Uterus (tissue), 4 donors: Measurements from ENCODE around the gene ARHGEF4. TPM values are rescaled to one million over a fixed set of nuclear protein-coding genes. Genes with fewer than 3 reads are reported as not detected.

Experiments
- DNase-seq, 2 donors: peaks; one replicate each; pipeline ENCODE4 v3.0.0-alpha.2; 2019 to 2020
- H3K27ac ChIP-seq, 2 donors: fragments of 200-600 bp; sonication (generic); 1 replicate in 1 of 2; 2 replicates in 1 of 2; pipeline ENCODE4 v1.5.1; 2016 to 2018
- H3K27me3 ChIP-seq, 2 donors: fragments of 200-600 bp; sonication (generic); one replicate each; pipeline ENCODE4 v1.5.1; 2018 to 2019; ENCODE audit warnings: control low read depth in 1 of 2
- H3K36me3 ChIP-seq, 2 donors: fragments of 200-600 bp; sonication (generic); one replicate each; pipeline ENCODE4 v1.5.1; 2019; ENCODE audit warnings: control low read depth in 1 of 2
- H3K4me1 ChIP-seq, 2 donors: fragments of 200-600 bp; sonication (generic); one replicate each; pipeline ENCODE4 v1.5.1; 2018 to 2019; ENCODE audit warnings: control low read depth in 1 of 2
- H3K4me3 ChIP-seq, 2 donors: fragments of 200-600 bp; sonication (generic); 1 replicate in 1 of 2; 2 replicates in 1 of 2; pipeline ENCODE4 v1.5.1; 2018 to 2019; ENCODE audit warnings: mild to moderate bottlenecking in 1 of 2
- H3K9me3 ChIP-seq, 2 donors: fragments of 200-600 bp; sonication (generic); one replicate each; pipeline ENCODE4 v1.5.1; 2019; ENCODE audit warnings: control low read depth in 1 of 2
- POLR2A ChIP-seq, 2 donors: fragments of 450-650 bp; IDR thresholded peaks; one replicate each; pipeline ENCODE4 v1.6.1; 2016; ENCODE audit warnings: antibody characterized with exemption in 2 of 2, mild to moderate bottlenecking in 1 of 2, moderate library complexity in 1 of 2
- intact Hi-C: fragments of 100-400 bp; cut with DNase I; formaldehyde crosslinking; loops from one replicate; pipeline ENCODE4 v1.15.1; 2023; ENCODE audit warnings: low total_unique reads
- total RNA-seq, 4 donors: library from RNA; depleted of rRNA in 3 of 4; stranded (reverse); fragments of >200 nt in 3 of 4; gene quantifications; one replicate each; pipeline versions ENCODE4 v1.1.0 to v1.2.4, GENCODE V29; 2014 to 2023
- TF ChIP-seq, protein P1 (sequence below), 4 experiments: fragments of 200-600 bp in 2 of 4; fragments of 450-650 bp in 2 of 4; sonication (generic) in 2 of 4; IDR thresholded peaks; one replicate each; pipeline ENCODE4 v1.5.1; 2016 to 2019; ENCODE audit warnings: antibody characterized with exemption in 4 of 4, mild to moderate bottlenecking in 2 of 4, moderate library complexity in 1 of 4
- donor health status: DM: yes; HTN: yes; CAD: no.

Gene ARHGEF4
- total RNA-seq, 4 donors from 2014 or later: 1.8 to 26.2 (median 9.6) TPM

DNA sequence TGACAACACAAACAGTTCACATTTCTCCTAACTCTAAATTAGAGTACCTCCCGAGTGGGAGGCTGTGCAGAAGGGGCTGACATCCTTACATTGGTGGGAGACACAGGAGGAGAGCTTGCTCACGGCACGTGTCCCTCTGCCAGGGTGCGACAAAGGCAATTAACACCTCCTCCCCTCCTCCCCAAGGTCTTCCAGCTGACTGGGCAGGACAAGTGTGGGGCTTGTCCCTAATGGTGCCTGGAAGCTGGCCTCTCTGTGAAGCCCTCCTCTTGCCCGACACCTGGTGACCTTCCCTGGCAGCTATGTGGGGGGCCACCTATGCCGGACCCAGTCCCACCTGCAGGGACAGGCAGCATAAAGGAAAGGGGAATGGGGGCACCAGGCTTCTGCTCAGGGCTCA lies 199.6 kb downstream of the ARHGEF4 start:
- TF ChIP-seq POLR2A (IDR thresholded peaks at IDR 0.05): no peak
- TF ChIP-seq, protein P1, sequence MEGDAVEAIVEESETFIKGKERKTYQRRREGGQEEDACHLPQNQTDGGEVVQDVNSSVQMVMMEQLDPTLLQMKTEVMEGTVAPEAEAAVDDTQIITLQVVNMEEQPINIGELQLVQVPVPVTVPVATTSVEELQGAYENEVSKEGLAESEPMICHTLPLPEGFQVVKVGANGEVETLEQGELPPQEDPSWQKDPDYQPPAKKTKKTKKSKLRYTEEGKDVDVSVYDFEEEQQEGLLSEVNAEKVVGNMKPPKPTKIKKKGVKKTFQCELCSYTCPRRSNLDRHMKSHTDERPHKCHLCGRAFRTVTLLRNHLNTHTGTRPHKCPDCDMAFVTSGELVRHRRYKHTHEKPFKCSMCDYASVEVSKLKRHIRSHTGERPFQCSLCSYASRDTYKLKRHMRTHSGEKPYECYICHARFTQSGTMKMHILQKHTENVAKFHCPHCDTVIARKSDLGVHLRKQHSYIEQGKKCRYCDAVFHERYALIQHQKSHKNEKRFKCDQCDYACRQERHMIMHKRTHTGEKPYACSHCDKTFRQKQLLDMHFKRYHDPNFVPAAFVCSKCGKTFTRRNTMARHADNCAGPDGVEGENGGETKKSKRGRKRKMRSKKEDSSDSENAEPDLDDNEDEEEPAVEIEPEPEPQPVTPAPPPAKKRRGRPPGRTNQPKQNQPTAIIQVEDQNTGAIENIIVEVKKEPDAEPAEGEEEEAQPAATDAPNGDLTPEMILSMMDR (IDR thresholded peaks at IDR 0.05): no peak
- Histone ChIP-seq H3K4me1 (no peaks in the 10 kb centered on the region), H3K4me3 (no peak overlapping the region), H3K27me3 (no peaks in the 10 kb centered on the region), H3K36me3 (no peaks in the 10 kb centered on the region), H3K27ac (no peak overlapping the region), H3K9me3 (no peaks in the 10 kb centered on the region)
- no peak for DNase-seq
- intact Hi-C loops: no loop called here

- H3K36me3 ChIP-seq: no peaks in the 10 kb centered on the region
- H3K27me3 ChIP-seq: no peaks in the 10 kb centered on the region
- H3K4me3 ChIP-seq: no peak overlapping the region
- DNase-seq: no peak
- no peaks in the 10 kb centered on the region for H3K9me3 ChIP-seq
- H3K4me1 ChIP-seq: no peaks in the 10 kb centered on the region
- no peak overlapping the region for H3K27ac ChIP-seq
- intact Hi-C loops: no loop called here
- no peak for TF ChIP-seq POLR2A (IDR thresholded peaks at IDR 0.05)
- TF ChIP-seq, protein P1 (IDR thresholded peaks at IDR 0.05): no peak
These were observed 200.1 kb downstream of the ARHGEF4 start for GRCh38 chr2:131036696-131037397.

DNA sequence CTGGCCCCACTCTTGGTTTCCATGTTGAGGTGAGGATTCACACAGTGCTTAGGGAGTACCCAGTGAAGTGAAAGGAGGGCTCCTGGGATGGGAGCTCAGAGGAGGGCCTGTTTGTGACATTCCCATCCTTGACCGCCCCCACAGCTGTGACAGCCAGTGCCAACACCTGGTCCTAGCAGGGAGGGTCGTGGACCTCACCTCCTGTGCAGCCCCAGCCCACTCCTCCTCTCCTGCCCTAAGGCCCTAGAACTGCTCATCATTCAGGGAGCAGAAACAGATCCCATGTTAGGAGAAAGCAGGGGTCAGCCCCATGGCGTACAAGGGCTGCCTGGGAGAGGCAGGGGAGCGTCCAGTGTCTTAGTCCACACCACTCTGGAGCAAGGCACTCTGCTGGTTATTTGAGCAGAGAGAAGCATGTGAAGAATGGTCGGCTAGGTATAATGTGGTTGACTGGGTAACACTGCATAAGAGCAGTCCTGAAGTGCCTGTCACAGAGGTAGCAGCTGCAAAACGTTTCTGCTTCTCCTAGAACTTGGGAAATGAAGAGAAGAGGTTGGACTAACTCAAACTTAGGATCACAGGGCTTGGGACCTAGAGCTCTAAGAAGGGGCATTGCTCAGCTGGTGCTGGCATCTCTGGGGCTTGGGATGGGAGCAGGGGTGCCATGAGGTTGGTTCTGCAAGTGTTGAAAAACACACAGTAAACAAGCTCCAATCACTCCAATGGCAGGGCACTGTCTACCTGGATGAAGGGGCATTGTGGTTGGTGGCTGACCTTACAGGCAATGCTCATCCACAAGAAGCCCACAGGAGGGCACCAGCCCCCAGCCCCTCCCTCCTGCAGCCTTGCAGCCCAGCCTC lies 200.9 kb downstream of the ARHGEF4 start:
- no peak overlapping the region for H3K27ac ChIP-seq
- no peak for TF ChIP-seq POLR2A (IDR thresholded peaks at IDR 0.05)
- TF ChIP-seq, protein P1 (IDR thresholded peaks at IDR 0.05): no peak
- H3K36me3 ChIP-seq: no peaks in the 10 kb centered on the region
- no peak overlapping the region for H3K4me3 ChIP-seq
- H3K27me3 ChIP-seq: no peaks in the 10 kb centered on the region
- H3K4me1 ChIP-seq: no peaks in the 10 kb centered on the region
- no peak for DNase-seq
- no peaks in the 10 kb centered on the region for H3K9me3 ChIP-seq
- intact Hi-C loops: no loop called here

DNA sequence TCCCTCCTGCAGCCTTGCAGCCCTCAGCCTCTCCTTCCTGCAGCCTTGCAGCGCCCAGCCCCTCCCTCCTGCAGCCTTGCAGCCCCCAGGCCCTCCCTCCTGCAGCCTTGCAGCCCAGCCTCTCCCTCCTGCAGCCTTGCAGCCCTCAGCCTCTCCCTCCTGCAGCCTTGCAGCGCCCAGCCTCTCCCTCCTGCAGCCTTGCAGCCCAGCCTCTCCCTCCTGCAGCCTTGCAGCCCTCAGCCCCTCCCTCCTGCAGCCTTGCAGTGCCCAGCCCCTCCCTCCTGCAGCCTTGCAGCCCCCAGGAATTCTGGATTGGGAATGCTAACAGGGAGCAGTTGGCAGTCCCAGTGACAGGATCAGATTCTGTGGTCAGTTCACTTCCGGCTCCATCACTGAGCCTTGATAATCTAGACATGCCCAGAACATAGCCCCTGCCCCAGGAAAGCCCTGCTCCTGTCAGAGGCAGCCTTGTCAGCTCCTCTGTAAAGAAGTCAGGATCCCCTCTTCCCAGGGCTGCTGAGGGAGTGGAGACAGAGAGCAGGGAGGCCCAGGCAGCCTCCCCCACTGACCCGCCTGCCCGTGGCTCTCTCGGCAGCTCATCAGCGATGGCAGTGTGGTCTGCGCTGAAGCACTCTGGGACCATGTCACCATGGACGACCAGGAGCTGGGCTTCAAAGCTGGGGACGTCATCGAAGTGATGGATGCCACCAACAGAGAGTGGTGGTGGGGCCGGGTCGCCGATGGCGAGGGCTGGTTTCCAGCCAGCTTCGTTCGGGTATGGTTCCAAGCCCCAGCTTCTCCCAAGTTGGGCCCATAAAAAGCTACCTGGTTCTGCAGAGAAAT lies 201.8 kb downstream of the ARHGEF4 start:
- TF ChIP-seq POLR2A (IDR thresholded peaks at IDR 0.05): no peak
- TF ChIP-seq, protein P1 (IDR thresholded peaks at IDR 0.05): no peak
- H3K4me3 ChIP-seq: no peak overlapping the region
- no peaks in the 10 kb centered on the region for H3K27me3 ChIP-seq
- H3K36me3 ChIP-seq: no peaks in the 10 kb centered on the region
- intact Hi-C loops: no loop called here
- DNase-seq: no peak
- H3K9me3 ChIP-seq: no peaks in the 10 kb centered on the region
- no peaks in the 10 kb centered on the region for H3K4me1 ChIP-seq
- no peak overlapping the region for H3K27ac ChIP-seq
